OCI-LY3 (cell line): ENCODE measurements around the gene KCNMA1.

Experiments used
- H2AFZ ChIP-seq: fragments of 200-600, 300-600 bp; shearing (Covaris generic); 2 replicates; pipeline ENCODE4 v1.6.0; 2014; ENCODE audit warnings: antibody characterized with exemption, low read depth, low read length
- H3K27ac ChIP-seq: fragments of 200-600, 300-600 bp; sonication (generic); 2 replicates; pipeline ENCODE4 v1.5.1; 2014; ENCODE audit warnings: mild to moderate bottlenecking, low read length, moderate library complexity, mixed read lengths
- H3K27me3 ChIP-seq: fragments of 200-600, 300-600 bp; sonication (generic); 2 replicates; pipeline ENCODE4 v1.6.1; 2014; ENCODE audit warnings: low read depth, low read length, mixed read lengths
- H3K36me3 ChIP-seq: fragments of 200-600, 300-600 bp; sonication (generic); replicated peaks from 2 replicates; pipeline ENCODE3; 2014; ENCODE audit warnings: low read depth, low read length, mixed read lengths
- H3K4me1 ChIP-seq: fragments of 300-600, 200-600 bp; sonication (generic); 2 replicates; pipeline ENCODE4 v1.6.1; 2014; ENCODE audit warnings: low read length, mixed read lengths
- H3K4me2 ChIP-seq: fragments of 200-600, 300-600 bp; sonication (generic); 2 replicates; pipeline ENCODE4 v1.6.1; 2014; ENCODE audit warnings: low read length, mixed read lengths
- H3K4me3 ChIP-seq: fragments of 300-600, 200-600 bp; sonication (generic); 2 replicates; pipeline ENCODE4 v1.5.1; 2014; ENCODE audit warnings: antibody characterized with exemption, mild to moderate bottlenecking, low read length, moderate library complexity
- H3K79me2 ChIP-seq: fragments of 300-600, 200-600 bp; shearing (Covaris generic); 2 replicates; pipeline ENCODE4 v1.6.1; 2014; ENCODE audit warnings: mild to moderate bottlenecking, low read length, mixed read lengths
- H3K9ac ChIP-seq: fragments of 300-600, 200-600 bp; shearing (Covaris generic); 2 replicates; pipeline ENCODE4 v1.6.0; 2014; ENCODE audit warnings: mild to moderate bottlenecking, low read length, moderate library complexity
- H3K9me3 ChIP-seq: fragments of 200-600, 300-600 bp; shearing (Covaris generic); 2 replicates; pipeline ENCODE4 v1.6.1; 2014; ENCODE audit warnings: low read length, mixed read lengths; ENCODE audit not compliant: insufficient read depth
- H4K20me1 ChIP-seq: fragments of 200-600, 300-600 bp; sonication (generic); 2 replicates; pipeline ENCODE4 v1.6.1; 2016; ENCODE audit warnings: low read length, mixed read lengths; ENCODE audit not compliant: insufficient read depth
- EZH2phosphoT487 ChIP-seq: fragments of 200-600 bp; shearing (Covaris generic); IDR thresholded peaks from 2 replicates; pipeline ENCODE4 v1.6.1; 2018; ENCODE audit warnings: antibody characterized with exemption, mixed run types, low read depth
- TF ChIP-seq, protein P1 (sequence below): fragments of 200-600, 300-600 bp; sonication (generic); IDR thresholded peaks from 2 replicates; pipeline ENCODE4 v1.5.1; 2014; ENCODE audit warnings: antibody characterized with exemption, low read length, low read depth

Gene KCNMA1

DNA sequence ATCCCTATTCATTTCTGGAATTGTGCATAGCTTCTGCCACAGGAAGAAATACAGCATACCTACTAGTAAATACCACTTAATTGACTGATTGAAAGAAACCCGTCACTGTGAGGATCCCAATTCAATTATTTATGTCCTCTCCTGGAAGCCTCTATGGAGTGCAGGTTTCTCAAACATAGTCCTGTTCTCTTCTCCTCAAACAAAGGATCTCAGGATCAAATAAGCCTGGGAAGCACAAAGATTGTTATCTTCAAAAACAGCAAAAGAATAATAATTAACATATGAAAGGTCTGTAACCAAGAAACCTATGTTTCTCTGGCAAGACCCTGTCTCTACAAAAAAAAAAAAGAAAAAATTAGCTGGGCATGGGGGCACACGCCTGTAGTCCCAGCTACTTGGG, 127.3 kb downstream of the KCNMA1 start:
- Histone ChIP-seq H3K4me1 (peaks cover 12% of the 10 kb centered on the region), H4K20me1 (peaks cover 77% of the 10 kb centered on the region), H2AFZ (no peak overlapping the region), H3K9me3 (no peaks in the 10 kb centered on the region), H3K79me2 (peaks cover 28% of the 10 kb centered on the region; the same call in 1 of the 2 replicates), H3K9ac (no peak overlapping the region), H3K36me3 (no peaks in the 10 kb centered on the region), H3K27ac (no peak overlapping the region), H3K4me3 (no peak overlapping the region), H3K4me2 (no peak overlapping the region), H3K27me3 (no peaks in the 10 kb centered on the region)
- TF ChIP-seq EZH2phosphoT487: no peak
- TF ChIP-seq, protein P1, sequence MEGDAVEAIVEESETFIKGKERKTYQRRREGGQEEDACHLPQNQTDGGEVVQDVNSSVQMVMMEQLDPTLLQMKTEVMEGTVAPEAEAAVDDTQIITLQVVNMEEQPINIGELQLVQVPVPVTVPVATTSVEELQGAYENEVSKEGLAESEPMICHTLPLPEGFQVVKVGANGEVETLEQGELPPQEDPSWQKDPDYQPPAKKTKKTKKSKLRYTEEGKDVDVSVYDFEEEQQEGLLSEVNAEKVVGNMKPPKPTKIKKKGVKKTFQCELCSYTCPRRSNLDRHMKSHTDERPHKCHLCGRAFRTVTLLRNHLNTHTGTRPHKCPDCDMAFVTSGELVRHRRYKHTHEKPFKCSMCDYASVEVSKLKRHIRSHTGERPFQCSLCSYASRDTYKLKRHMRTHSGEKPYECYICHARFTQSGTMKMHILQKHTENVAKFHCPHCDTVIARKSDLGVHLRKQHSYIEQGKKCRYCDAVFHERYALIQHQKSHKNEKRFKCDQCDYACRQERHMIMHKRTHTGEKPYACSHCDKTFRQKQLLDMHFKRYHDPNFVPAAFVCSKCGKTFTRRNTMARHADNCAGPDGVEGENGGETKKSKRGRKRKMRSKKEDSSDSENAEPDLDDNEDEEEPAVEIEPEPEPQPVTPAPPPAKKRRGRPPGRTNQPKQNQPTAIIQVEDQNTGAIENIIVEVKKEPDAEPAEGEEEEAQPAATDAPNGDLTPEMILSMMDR: no peak

DNA sequence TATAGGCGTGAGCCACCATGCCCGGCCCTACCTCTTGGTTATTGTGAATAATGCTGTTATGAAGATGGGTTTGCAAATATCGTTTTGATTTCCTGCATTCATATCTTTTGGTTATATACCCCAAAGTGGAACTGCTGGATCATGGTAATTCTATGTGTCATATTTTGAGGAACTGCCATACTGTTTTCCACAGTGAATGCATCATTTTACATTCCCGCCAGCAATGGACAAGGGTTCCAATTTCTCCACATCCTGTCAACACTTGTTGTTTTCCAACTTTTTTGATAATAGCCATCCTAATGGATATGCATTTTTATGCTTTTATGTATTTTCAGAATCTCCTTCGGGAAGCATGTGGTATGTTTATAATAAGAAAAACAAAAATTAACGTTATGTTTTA, 128.2 kb downstream of the KCNMA1 start:
- Histone ChIP-seq H3K9ac (no peak overlapping the region), H3K4me2 (no peak overlapping the region), H3K79me2 (peaks cover 20% of the 10 kb centered on the region; the same call in 1 of the 2 replicates), H2AFZ (no peak overlapping the region), H3K36me3 (no peaks in the 10 kb centered on the region), H3K4me1 (peaks cover 8% of the 10 kb centered on the region), H3K4me3 (no peak overlapping the region), H3K27me3 (no peaks in the 10 kb centered on the region), H4K20me1 (peaks cover 73% of the 10 kb centered on the region), H3K9me3 (no peaks in the 10 kb centered on the region), H3K27ac (no peak overlapping the region)
- TF ChIP-seq EZH2phosphoT487: no peak
- TF ChIP-seq, protein P1: no peak

DNA sequence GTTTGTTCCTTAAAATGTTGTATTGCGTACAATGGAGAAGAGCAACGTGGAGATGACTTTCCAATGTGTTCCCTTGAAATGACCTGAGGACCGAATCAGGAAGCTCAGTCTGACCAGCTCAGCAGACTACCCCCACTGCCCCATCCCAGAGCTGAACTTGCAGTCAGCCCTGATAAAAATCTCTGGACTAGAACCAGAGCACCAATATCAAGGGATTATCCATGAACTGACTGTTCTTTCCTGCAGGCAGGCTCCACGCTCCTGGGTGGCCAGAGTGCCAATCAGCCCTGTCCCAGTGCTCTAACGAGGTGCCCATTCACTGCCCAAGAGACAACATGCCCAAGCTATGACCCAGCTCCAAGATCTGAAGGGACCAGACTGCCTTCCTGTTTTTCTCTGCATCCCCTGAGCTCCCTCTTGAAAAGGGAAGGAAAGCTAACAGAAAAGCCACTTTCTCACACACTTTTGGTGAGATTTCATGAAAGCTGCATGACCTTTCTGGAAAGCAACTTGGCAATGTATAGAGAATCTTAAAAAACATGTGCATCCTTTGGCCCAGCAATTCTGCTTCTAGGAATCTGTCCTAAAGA, 130.2 kb downstream of the KCNMA1 start:
- Histone ChIP-seq H3K27ac (no peak overlapping the region), H3K4me2 (no peak overlapping the region), H3K4me3 (no peak overlapping the region), H3K9ac (no peak overlapping the region), H4K20me1 (peaks cover 71% of the 10 kb centered on the region), H3K4me1 (peaks cover 8% of the 10 kb centered on the region), H3K9me3 (no peaks in the 10 kb centered on the region), H2AFZ (no peak overlapping the region), H3K79me2 (peaks cover 13% of the 10 kb centered on the region; the same call in 1 of the 2 replicates), H3K27me3 (no peaks in the 10 kb centered on the region), H3K36me3 (no peaks in the 10 kb centered on the region)
- TF ChIP-seq, protein P1: no peak
- no peak for TF ChIP-seq EZH2phosphoT487

DNA sequence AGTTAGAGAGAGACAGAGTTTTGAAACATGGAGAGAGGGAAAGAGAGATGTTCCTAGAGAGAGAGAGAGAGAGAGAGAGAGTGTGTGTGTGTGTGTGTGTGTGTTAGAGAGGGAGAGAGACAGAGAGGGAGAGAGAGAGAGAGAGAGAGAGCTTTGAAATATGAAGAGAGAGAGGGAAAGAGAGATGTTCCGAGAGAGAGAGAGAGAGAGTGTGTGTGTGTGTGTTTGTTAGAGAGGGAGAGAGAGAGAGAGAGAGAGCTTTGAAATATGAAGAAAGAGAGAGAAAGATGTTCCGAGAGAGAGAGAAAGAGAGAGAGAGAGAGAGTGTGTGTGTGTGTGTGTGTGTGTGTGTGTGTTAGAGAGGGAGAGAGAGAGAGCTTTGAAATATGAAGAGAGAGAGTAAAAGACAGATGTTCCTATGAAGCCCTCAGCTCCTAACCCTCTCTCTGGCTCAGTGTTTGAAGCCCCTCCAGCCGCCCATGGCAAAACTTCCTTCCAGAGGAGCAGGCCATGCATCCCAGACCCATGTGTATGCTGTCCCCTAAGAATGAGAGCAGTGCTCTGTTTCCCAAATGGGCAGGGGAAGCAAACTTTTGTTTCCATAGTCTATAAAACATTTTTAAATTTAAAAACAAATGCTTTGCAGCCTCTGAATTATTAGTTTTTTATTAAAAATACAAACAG, 130.9 kb downstream of the KCNMA1 start:
- no peak overlapping the region for H3K4me2 ChIP-seq
- peaks cover 16% of the 10 kb centered on the region for H3K4me1 ChIP-seq
- H4K20me1 ChIP-seq: peaks cover 71% of the 10 kb centered on the region
- no peak for TF ChIP-seq EZH2phosphoT487
- TF ChIP-seq, protein P1: no peak
- no peaks in the 10 kb centered on the region for H3K9me3 ChIP-seq
- H3K27me3 ChIP-seq: no peaks in the 10 kb centered on the region
- no peak overlapping the region for H3K27ac ChIP-seq
- H3K4me3 ChIP-seq: no peak overlapping the region
- no peak overlapping the region for H2AFZ ChIP-seq
- H3K9ac ChIP-seq: no peak overlapping the region
- H3K79me2 ChIP-seq: peaks cover 19% of the 10 kb centered on the region
- H3K36me3 ChIP-seq: no peaks in the 10 kb centered on the region
